ENCODE data around the gene SLC39A8. TPM values are rescaled to one million over a fixed set of nuclear protein-coding genes. Genes with fewer than 3 reads are reported as not detected.

SLC39A8 gene
- total and polyA plus RNA-seq, 11 donors = 1.6 to 51.3 (median 2.9) TPM

DNA sequence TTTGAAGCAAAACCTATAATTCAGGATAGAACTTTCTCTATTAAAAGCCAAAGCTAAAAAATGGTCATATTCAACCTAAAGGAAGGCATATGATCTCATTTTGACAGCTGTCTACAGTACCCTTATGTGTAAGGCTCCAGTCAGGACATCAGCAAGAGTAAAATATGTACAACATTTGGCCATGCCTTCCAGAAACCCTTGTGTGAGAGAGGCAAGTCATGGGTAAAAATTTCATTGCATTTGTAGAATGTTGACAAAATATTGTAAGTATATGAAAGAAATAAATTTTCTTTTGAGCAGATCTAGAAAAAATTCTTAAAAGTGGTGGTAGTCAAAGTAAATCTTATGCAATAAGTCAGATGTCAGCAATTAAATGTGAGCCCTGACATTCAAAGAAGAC is 132.3 kb downstream of the SLC39A8 start:
- Histone ChIP-seq H3K4me1 (no peaks in the 10 kb centered on the region), H3K36me3 (no peaks in the 10 kb centered on the region), H3K4me3 (no peak overlapping the region), H3K27ac (no peak overlapping the region), H3K9me3 (peaks cover 0 to 2% (median 0%) of the 10 kb centered on the region in 12 donors), H3K27me3 (no peaks in the 10 kb centered on the region)
- no peak for ATAC-seq
- intact Hi-C loops (cut with DNase I) = no loop called here
- DNase-seq = no peak
- no peak for TF ChIP-seq POLR2A (IDR thresholded peaks at IDR 0.05)
- TF ChIP-seq, protein P1, sequence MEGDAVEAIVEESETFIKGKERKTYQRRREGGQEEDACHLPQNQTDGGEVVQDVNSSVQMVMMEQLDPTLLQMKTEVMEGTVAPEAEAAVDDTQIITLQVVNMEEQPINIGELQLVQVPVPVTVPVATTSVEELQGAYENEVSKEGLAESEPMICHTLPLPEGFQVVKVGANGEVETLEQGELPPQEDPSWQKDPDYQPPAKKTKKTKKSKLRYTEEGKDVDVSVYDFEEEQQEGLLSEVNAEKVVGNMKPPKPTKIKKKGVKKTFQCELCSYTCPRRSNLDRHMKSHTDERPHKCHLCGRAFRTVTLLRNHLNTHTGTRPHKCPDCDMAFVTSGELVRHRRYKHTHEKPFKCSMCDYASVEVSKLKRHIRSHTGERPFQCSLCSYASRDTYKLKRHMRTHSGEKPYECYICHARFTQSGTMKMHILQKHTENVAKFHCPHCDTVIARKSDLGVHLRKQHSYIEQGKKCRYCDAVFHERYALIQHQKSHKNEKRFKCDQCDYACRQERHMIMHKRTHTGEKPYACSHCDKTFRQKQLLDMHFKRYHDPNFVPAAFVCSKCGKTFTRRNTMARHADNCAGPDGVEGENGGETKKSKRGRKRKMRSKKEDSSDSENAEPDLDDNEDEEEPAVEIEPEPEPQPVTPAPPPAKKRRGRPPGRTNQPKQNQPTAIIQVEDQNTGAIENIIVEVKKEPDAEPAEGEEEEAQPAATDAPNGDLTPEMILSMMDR (IDR thresholded peaks at IDR 0.05) = no peak

Other genes with a start within 250 kb of the SLC39A8 start
- 10 to 100 TPM; 15.9 to 34.1 (median 19.9) TPM for gene NFKB1, start 155.9 kb upstream of the SLC39A8 start, total RNA-seq
- 10 to 100 TPM in 1 of 2 donors, 1 to 10 TPM in 1; 4.8 to 11.4 TPM for gene NFKB1, start 155.9 kb upstream of the SLC39A8 start, polyA plus RNA-seq

Measured in heart left ventricle (tissue), 16 donors.